Ovary (tissue), 9 donors: ENCODE results near the gene CFAP70. TPM values are rescaled to one million over a fixed set of nuclear protein-coding genes. Genes with fewer than 3 reads are reported as not detected.

Source experiments
- DNase-seq, 5 donors: peaks; one replicate each; pipeline ENCODE4 v3.0.0-alpha.2; 2019 to 2020
- H3K27ac ChIP-seq, 2 donors: fragments of 200-600 bp; one replicate each; pipeline versions ENCODE4 v1.5.1 to v1.8.0; 2019 to 2022
- H3K27me3 ChIP-seq: fragments of 200-600 bp; one replicate; pipeline ENCODE4 v1.8.0; 2022
- H3K36me3 ChIP-seq: fragments of 200-600 bp; sonication (generic); one replicate; pipeline ENCODE4 v1.5.1; 2019
- H3K4me1 ChIP-seq: one replicate; pipeline ENCODE4 v1.8.1; 2013; ENCODE audit warnings: mild to moderate bottlenecking, moderate library complexity; ENCODE audit not compliant: insufficient read depth
- H3K4me3 ChIP-seq: fragments of 200-600 bp; sonication (generic); one replicate; pipeline ENCODE4 v1.5.1; 2017
- H3K9me3 ChIP-seq, 2 donors: fragments of 200-600 bp in 1 of 2; sonication (generic) in 1 of 2; one replicate each; pipeline versions ENCODE4 v1.5.1 to v1.8.1; 2013 to 2019; ENCODE audit warnings: mild to moderate bottlenecking in 1 of 2, moderate library complexity in 1 of 2
- CTCF ChIP-seq, 3 donors: fragments of 450-650 bp in 2 of 3; fragments of 200-600 bp in 1 of 3; IDR thresholded peaks; one replicate each; pipeline versions ENCODE4 v1.5.1 to v1.8.0; 2016 to 2022; ENCODE audit warnings: antibody characterized with exemption in 3 of 3, mild to moderate bottlenecking in 1 of 3
- EP300 ChIP-seq: sonication (generic); formaldehyde crosslinking; IDR thresholded peaks from one replicate; pipeline ENCODE4 v1.6.1; 2017; ENCODE audit warnings: antibody characterized with exemption
- POLR2A ChIP-seq: fragments of 450-650 bp; IDR thresholded peaks from one replicate; pipeline ENCODE4 v1.6.1; 2017; ENCODE audit warnings: antibody characterized with exemption, mild to moderate bottlenecking, moderate library complexity
- WGBS, 3 donors: extraction: QIAGEN DNeasy Blood & Tissue Kit in 1 of 3; methylation state at CpG; one replicate each; pipeline versions ENCODE4 v1.1.5 to v1.1.7; 2013 to 2017; 5-methylcytosine and 5-hydroxymethylcytosine counted together
- intact Hi-C, 4 donors: fragments of 100-400 bp; cut with DNase I; formaldehyde crosslinking; loops; one replicate each; pipeline versions ENCODE4 v1.11.0 to v1.15.1; 2022 to 2023
- polyA plus RNA-seq, 2 donors: library from polyadenylated mRNA; stranded (reverse); fragments of 200-250 nt in 1 of 2; fragments of 350-450 nt in 1 of 2; fragmentation: Illumina TruSeq in 1 of 2; extraction: RNeasy Lipid Tissue Mini Kit (QIAGEN cat#74804) in 1 of 2; gene quantifications; one replicate each; pipeline ENCODE4 v1.2.3, GENCODE V29; 2013 to 2014
- total RNA-seq, 7 donors: library from RNA; depleted of rRNA in 2 of 7; stranded (reverse); fragments of >200 nt in 2 of 7; fragmentation: NEBNext Ultra II Directional in 3 of 7; extraction: Animal tissue kit (Norgen Biotek cat#: 25700) in 3 of 7; gene quantifications; one replicate each; pipeline versions ENCODE4 v1.1.0 to v1.2.4, GENCODE V29; 2016 to 2023
- donor health status: DM: no; HTN: no; CAD: no; lungs with moderate emphysema.
- donor health status: DM: no; HTN: no; CAD: no.
- donor health status: Bipolar disorder and iron deficiency.
- donor health status: DM: yes; HTN: yes; CAD: no.
- donor health status: DM: no; HTN: no; CAD: no.
- donor health status: DM: yes; HTN: yes; CAD: no.

CFAP70 gene
- total and polyA plus RNA-seq, 9 donors, result 1.8 to 36.9 (median 3.8) TPM

GRCh38 chr10:73293461-73293860 is 65.2 kb downstream of the CFAP70 start:
- Histone ChIP-seq H3K27me3 (no peaks in the 10 kb centered on the region), H3K9me3 (no peaks in the 10 kb centered on the region), H3K4me1 (no peaks in the 10 kb centered on the region), H3K36me3 (no peaks in the 10 kb centered on the region), H3K27ac (no peak overlapping the region), H3K4me3 (no peak overlapping the region)
- intact Hi-C loops, result no loop called here
- DNase-seq, result no peak
- TF ChIP-seq POLR2A (no peak), CTCF (IDR thresholded peaks at IDR 0.05) (no peak)
- 87 to 88% (median 87%) methylated on average over 3 of the region's 3 CpGs for WGBS, 3 donors

- no peaks in the 10 kb centered on the region for H3K4me1 ChIP-seq
- H3K9me3 ChIP-seq, result no peaks in the 10 kb centered on the region
- H3K27ac ChIP-seq, result no peak overlapping the region
- WGBS, 3 donors, result 97 to 100% (median 98%) methylated on average over 1 of the region's 1 CpG
- H3K27me3 ChIP-seq, result no peaks in the 10 kb centered on the region
- intact Hi-C loops, result no loop called here
- no peak overlapping the region for H3K4me3 ChIP-seq
- TF ChIP-seq CTCF (IDR thresholded peaks at IDR 0.05) (no peak), EP300 (no peak), POLR2A (no peak)
- no peaks in the 10 kb centered on the region for H3K36me3 ChIP-seq
- no peak for DNase-seq
These were observed 68.7 kb downstream of the CFAP70 start for GRCh38 chr10:73289958-73290357.

GRCh38 chr10:73287441-73287840 is 71.2 kb downstream of the CFAP70 start:
- H3K4me3 ChIP-seq, result no peak overlapping the region
- WGBS, 3 donors, result 87 to 91% (median 89%) methylated on average over 1 of the region's 1 CpG
- no peaks in the 10 kb centered on the region for H3K4me1 ChIP-seq
- TF ChIP-seq EP300 (no peak), CTCF (IDR thresholded peaks at IDR 0.05) (no peak), POLR2A (no peak)
- DNase-seq, result no peak
- H3K36me3 ChIP-seq, result no peaks in the 10 kb centered on the region
- no peak overlapping the region for H3K27ac ChIP-seq
- intact Hi-C loops, result no loop called here
- H3K27me3 ChIP-seq, result no peaks in the 10 kb centered on the region
- H3K9me3 ChIP-seq, result no peaks in the 10 kb centered on the region

GRCh38 chr10:73281097-73281496 is 77.6 kb downstream of the CFAP70 start:
- no peaks in the 10 kb centered on the region for H3K27me3 ChIP-seq
- H3K4me3 ChIP-seq, result no peak overlapping the region
- H3K4me1 ChIP-seq, result no peaks in the 10 kb centered on the region
- no peak for DNase-seq
- WGBS, 3 donors, result 80 to 91% (median 89%) methylated on average over 3 of the region's 3 CpGs
- no peak for TF ChIP-seq POLR2A
- no peak for TF ChIP-seq EP300
- TF ChIP-seq CTCF (IDR thresholded peaks at IDR 0.05), result no peak
- no peaks in the 10 kb centered on the region for H3K36me3 ChIP-seq
- no peak overlapping the region for H3K27ac ChIP-seq
- H3K9me3 ChIP-seq, result no peaks in the 10 kb centered on the region
- intact Hi-C loops, result no loop called here

- intact Hi-C loops, result no loop called here
- TF ChIP-seq CTCF (IDR thresholded peaks at IDR 0.05) (no peak), POLR2A (no peak), EP300 (no peak)
- Histone ChIP-seq H3K27ac (no peak overlapping the region), H3K27me3 (no peaks in the 10 kb centered on the region), H3K4me1 (no peaks in the 10 kb centered on the region), H3K36me3 (no peaks in the 10 kb centered on the region), H3K9me3 (no peaks in the 10 kb centered on the region), H3K4me3 (no peak overlapping the region)
- DNase-seq, result no peak
- 87 to 91% (median 89%) methylated on average over 2 of the region's 2 CpGs for whole genome bisulfite sequencing, 3 donors
These were observed 94.2 kb downstream of the CFAP70 start for GRCh38 chr10:73264423-73264822.
